ENCODE measurements around the gene SPAST.
"Not testable (repeated sequence)": the region's sequence is repeated elsewhere in the genome, so short reads cannot be mapped to it uniquely, and the experiment has no call there.

The SPAST gene

DNA sequence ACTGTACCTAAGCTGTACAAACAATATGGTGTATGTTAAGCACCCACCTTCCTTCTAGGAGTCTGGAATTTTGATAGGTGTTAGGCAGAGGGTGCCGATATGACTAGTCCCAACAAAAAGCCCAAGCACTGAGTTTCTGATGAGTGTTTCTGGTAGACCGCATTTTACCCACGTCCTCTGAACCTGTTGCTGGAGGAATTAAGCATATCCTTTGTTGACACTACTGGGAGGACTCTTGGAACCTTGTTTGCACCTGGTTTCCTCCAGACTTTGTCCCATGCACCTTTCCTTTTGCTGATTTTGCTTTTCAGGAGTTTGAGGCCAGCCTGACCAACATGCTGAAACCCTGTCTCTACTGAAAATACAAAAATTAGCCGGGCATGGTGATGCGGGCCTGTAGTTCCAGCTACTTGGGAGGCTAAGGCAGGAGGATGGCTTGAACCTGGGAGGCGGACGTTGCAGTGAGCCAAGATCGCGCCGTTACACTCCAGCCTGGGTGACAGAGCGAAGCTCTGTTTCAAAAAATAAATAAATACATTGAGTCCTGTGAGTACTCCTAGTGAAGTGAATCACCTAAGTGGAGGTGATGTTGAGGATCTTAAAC lies 11.4 kb upstream of the SPAST start:
- no peaks in the 10 kb centered on the region for H3K9me3 Mint-ChIP-seq
- no peak overlapping the region for H3K4me3 Mint-ChIP-seq
- H3K4me1 Mint-ChIP-seq = no peaks in the 10 kb centered on the region
- no peaks in the 10 kb centered on the region for H3K36me3 Mint-ChIP-seq (ENCODE audit: low read depth)
- no peak overlapping the region for H3K27ac Mint-ChIP-seq
- no peaks in the 10 kb centered on the region for H3K27me3 Mint-ChIP-seq (ENCODE audit: low read depth, poor library complexity)
- TF ChIP-seq, protein P1, sequence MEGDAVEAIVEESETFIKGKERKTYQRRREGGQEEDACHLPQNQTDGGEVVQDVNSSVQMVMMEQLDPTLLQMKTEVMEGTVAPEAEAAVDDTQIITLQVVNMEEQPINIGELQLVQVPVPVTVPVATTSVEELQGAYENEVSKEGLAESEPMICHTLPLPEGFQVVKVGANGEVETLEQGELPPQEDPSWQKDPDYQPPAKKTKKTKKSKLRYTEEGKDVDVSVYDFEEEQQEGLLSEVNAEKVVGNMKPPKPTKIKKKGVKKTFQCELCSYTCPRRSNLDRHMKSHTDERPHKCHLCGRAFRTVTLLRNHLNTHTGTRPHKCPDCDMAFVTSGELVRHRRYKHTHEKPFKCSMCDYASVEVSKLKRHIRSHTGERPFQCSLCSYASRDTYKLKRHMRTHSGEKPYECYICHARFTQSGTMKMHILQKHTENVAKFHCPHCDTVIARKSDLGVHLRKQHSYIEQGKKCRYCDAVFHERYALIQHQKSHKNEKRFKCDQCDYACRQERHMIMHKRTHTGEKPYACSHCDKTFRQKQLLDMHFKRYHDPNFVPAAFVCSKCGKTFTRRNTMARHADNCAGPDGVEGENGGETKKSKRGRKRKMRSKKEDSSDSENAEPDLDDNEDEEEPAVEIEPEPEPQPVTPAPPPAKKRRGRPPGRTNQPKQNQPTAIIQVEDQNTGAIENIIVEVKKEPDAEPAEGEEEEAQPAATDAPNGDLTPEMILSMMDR (IDR thresholded peaks at IDR 0.05) = no peak
- no peak for DNase-seq

DNA sequence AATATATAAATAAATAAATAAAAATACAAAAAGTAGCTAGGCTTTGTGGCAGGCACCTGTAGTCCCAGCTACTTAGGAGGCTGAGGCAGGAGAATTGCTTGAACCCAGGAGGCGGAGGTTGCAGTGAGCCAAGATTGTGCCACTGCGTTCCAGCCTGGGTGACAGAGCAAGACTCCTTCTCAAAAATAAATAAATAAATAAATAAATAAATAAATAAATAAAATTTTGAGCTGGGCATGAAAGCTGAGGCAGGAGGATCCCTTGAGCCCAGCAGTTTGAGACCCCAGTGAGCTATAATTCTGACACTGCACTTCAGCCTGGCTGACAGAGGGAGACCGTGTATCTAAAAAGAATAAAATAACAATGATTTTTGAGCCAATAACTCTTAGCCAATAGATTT lies 8.8 kb upstream of the SPAST start:
- not testable (repeated sequence) for H3K27ac Mint-ChIP-seq; H3K4me3 Mint-ChIP-seq; H3K9me3 Mint-ChIP-seq; H3K36me3 Mint-ChIP-seq (ENCODE audit: low read depth); H3K4me1 Mint-ChIP-seq; H3K27me3 Mint-ChIP-seq (ENCODE audit: low read depth, poor library complexity); DNase-seq

DNA sequence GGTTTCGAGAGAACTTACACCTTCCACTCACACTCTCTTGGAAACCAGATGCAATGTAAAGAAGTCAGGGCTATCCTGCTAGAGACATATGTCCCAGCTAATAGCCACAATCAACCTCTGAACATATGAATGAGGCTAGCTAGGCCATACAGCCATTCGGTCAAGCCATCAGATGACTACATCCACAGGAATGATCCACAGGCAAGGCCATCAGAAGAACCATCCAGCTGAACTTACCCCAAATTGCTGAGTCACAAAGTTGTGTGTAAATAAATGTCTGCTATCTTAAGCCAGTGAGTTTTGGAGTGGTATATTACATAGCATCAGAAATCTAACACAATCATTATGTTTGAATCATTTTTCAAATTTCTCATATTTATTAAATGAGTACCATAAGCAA lies 5.2 kb upstream of the SPAST start:
- H3K4me1 Mint-ChIP-seq = peaks cover 10% of the 10 kb centered on the region
- H3K27ac Mint-ChIP-seq = no peak overlapping the region
- H3K9me3 Mint-ChIP-seq = no peaks in the 10 kb centered on the region
- H3K4me3 Mint-ChIP-seq = no peak overlapping the region
- TF ChIP-seq, protein P1 (IDR thresholded peaks at IDR 0.05) = no peak
- no peaks in the 10 kb centered on the region for H3K36me3 Mint-ChIP-seq (ENCODE audit: low read depth)
- no peaks in the 10 kb centered on the region for H3K27me3 Mint-ChIP-seq (ENCODE audit: low read depth, poor library complexity)
- no peak for DNase-seq

DNA sequence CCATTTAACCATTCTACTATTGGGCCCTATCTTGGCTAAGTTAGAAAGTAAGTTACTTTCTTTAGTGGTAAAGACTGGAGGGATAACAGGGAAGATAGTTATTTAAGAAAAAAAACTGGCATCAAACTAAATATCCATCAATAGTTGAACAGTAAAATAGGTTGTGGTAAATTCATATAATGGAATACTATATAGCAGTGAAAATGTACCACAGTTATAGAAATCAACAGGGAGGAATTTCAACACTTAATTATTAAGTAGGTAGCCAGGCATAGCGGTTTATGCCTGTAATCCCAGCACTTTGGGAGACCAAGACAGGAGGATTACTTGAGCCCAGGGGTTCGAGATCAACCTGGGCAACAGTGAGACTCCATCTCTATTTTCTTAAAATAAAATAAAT lies 3.1 kb upstream of the SPAST start:
- Mint-ChIP-seq H3K27me3 (ENCODE audit: low read depth, poor library complexity) (no peaks in the 10 kb centered on the region), H3K36me3 (ENCODE audit: low read depth) (no peaks in the 10 kb centered on the region), H3K9me3 (no peaks in the 10 kb centered on the region), H3K27ac (no peak overlapping the region), H3K4me1 (peaks cover 19% of the 10 kb centered on the region), H3K4me3 (no peak overlapping the region)
- TF ChIP-seq, protein P1 (IDR thresholded peaks at IDR 0.05) = no peak
- DNase-seq = no peak

DNA sequence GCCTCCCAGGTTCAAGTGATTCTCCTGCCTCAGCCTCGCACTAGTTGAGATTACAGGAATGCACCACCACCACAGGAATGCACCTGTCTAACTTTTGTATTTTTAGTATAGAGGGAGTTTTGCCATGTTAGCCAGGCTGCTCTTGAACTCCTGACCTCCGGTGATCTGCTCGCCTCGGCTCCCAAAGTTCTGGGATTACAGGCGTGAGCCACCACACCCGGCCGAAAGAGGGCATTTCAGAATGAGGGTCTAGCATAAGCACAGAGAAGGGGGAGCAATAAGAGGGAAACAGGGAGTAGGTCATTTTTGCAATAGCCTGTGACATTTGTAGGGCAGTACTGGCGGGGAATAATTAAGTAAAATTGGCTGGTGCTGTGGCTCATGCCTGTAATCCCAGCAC lies 1.9 kb upstream of the SPAST start:
- TF ChIP-seq, protein P1 (IDR thresholded peaks at IDR 0.05) = no peak
- Mint-ChIP-seq H3K36me3 (ENCODE audit: low read depth) (peaks cover 11% of the 10 kb centered on the region), H3K27me3 (ENCODE audit: low read depth, poor library complexity) (no peaks in the 10 kb centered on the region), H3K4me3 (peak overlapping the region; percentile 99), H3K4me1 (peaks cover 30% of the 10 kb centered on the region), H3K27ac (no peak overlapping the region), H3K9me3 (no peaks in the 10 kb centered on the region)
- no peak for DNase-seq

DNA sequence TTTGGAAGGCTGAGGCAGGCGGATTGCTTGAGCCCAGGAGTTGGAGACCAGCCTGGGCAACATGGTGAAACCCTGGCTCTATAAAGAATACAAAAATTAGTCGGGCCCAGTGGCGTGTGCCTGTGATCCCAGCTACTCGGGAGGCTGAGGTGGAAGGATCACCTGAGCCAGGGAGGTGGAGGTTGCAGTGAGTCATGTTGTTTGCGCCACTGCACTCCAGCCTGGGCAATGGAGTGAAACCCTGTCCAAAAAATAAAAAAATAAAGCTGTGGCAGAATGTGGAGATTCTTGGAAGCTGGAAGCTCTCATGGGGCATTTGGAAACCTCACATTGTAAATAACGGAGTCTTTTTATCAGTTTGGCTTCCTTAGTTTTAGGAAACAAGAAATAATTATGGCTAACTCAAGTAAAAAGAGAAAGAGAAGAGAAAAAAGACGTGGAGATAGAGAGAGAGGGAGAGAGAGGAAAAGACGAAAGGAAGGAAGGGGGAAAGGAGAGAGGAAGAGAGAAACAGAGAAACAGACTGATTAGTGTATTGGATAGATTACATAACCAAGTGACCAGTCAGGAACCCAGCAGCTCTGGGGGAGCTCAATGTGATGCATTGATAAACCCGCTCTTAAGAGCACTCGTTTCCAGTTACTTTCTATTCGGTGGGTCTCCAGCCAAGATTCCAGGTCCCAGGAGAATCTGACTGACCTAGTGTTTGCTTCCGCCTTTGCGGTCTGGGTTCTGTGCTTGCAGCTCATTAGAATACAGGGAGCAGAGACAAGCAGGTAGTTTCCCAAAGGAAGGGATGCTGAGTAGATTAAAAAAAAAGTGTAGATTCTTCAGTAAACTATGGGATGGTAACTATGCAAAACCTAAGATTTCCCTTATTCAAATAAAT lies 1.1 kb upstream of the SPAST start:
- TF ChIP-seq, protein P1 (IDR thresholded peaks at IDR 0.05) = no peak
- Mint-ChIP-seq H3K9me3 (no peaks in the 10 kb centered on the region), H3K27ac (peak overlapping the region; percentile 3), H3K4me3 (peak overlapping the region; percentile 99), H3K27me3 (ENCODE audit: low read depth, poor library complexity) (no peaks in the 10 kb centered on the region), H3K36me3 (ENCODE audit: low read depth) (peaks cover 14% of the 10 kb centered on the region), H3K4me1 (peaks cover 30% of the 10 kb centered on the region)
- peak; percentile 15 for DNase-seq

Data from nephron progenitor cell (in vitro differentiated cells).